PC-3 (cell line): ENCODE data around the gene RFTN2. TPM values are rescaled to one million over a fixed set of nuclear protein-coding genes. Genes with fewer than 3 reads are reported as not detected.
"Not testable (repeated sequence)": the region's sequence is repeated elsewhere in the genome, so short reads cannot be mapped to it uniquely, and the experiment has no call there.

Experiments
- ATAC-seq: fragments of 200-7000 bp; cut with Tn5 transposase; 2 replicates; pipeline ENCODE4 v1.9.1; 2020; ENCODE audit warnings: mild to moderate bottlenecking, moderate library complexity
- BruUV-seq: library from RNA; stranded (reverse); fragments of 400-500 nt; replicated peaks from 2 replicates; lab custom pipeline; 2021; lab: Mats Ljungman, UMichigan
- CTCF ChIA-PET: fragments of 300-600 bp; sonication (Branson Sonifier 250); formaldehyde crosslinking; loops from one replicate; lab custom pipeline; 2022; ENCODE audit warnings: antibody characterized with exemption; lab: Charles Lee
- POLR2A ChIA-PET: fragments of 300-600 bp; sonication (Branson Sonifier 250); formaldehyde crosslinking; loops from one replicate; lab custom pipeline; 2022; ENCODE audit warnings: antibody characterized with exemption; ENCODE audit not compliant: unreplicated experiment; lab: Charles Lee
- DNase-seq: peaks from one replicate; pipeline ENCODE4 v3.0.0-alpha.2; 2015
- H2AFZ ChIP-seq: fragments of 300-600 bp; sonication (generic); 2 replicates; pipeline ENCODE4 v1.6.0; 2016; ENCODE audit warnings: antibody characterized with exemption, low read length
- H3F3A ChIP-seq: fragments of 300-600 bp; sonication (generic); one replicate; pipeline ENCODE4 v1.6.0; 2017; ENCODE audit warnings: antibody characterized with exemption, low read length, control low read depth, mild to moderate bottlenecking; ENCODE audit not compliant: unreplicated experiment
- H3K27ac ChIP-seq: fragments of 300-600 bp; sonication (generic); 2 replicates; pipeline ENCODE4 v1.5.1; 2016; ENCODE audit warnings: mild to moderate bottlenecking, low read length
- H3K27me3 ChIP-seq: fragments of 300-600 bp; sonication (generic); 2 replicates; pipeline ENCODE4 v1.6.1; 2016; ENCODE audit warnings: low read length, mixed read lengths
- H3K36me3 ChIP-seq: fragments of 300-600 bp; sonication (generic); 2 replicates; pipeline ENCODE4 v1.6.1; 2016; ENCODE audit warnings: low read depth, mixed run types, low read length, mixed read lengths
- H3K4me1 ChIP-seq: fragments of 300-600 bp; sonication (generic); 2 replicates; pipeline ENCODE4 v1.5.1; 2016; ENCODE audit warnings: low read length; ENCODE audit not compliant: insufficient read depth
- H3K4me2 ChIP-seq: fragments of 300-600 bp; sonication (generic); 2 replicates; pipeline ENCODE4 v1.6.0; 2016; ENCODE audit warnings: low read length
- H3K4me3 ChIP-seq: fragments of 300-600 bp; sonication (generic); 2 replicates; pipeline ENCODE4 v1.5.1; 2016; ENCODE audit warnings: mild to moderate bottlenecking, low read length, mixed read lengths
- H3K79me2 ChIP-seq: fragments of 300-600 bp; sonication (generic); 2 replicates; pipeline ENCODE4 v1.6.1; 2017; ENCODE audit warnings: low read length, mixed read lengths
- H3K9ac ChIP-seq: fragments of 300-600 bp; sonication (generic); 2 replicates; pipeline ENCODE4 v1.6.0; 2016; ENCODE audit warnings: mild to moderate bottlenecking, low read length
- H3K9me2 ChIP-seq: fragments of 300-600 bp; sonication (generic); replicated peaks from 2 replicates; pipeline ENCODE4 v1.6.1; 2016; ENCODE audit warnings: mixed run types, low read length, mixed read lengths
- H3K9me3 ChIP-seq: fragments of 300-600 bp; sonication (generic); 2 replicates; pipeline ENCODE4 v1.6.1; 2016; ENCODE audit warnings: low read length, mixed read lengths
- H4K20me1 ChIP-seq: fragments of 300-600 bp; sonication (generic); 2 replicates; pipeline ENCODE4 v1.6.1; 2016; ENCODE audit warnings: low read length, mixed read lengths
- EZH2 ChIP-seq: fragments of 300-600 bp; sonication (generic); IDR thresholded peaks from one replicate; pipeline ENCODE4 v1.6.1; 2017; ENCODE audit warnings: antibody characterized with exemption, mild to moderate bottlenecking, low read length; ENCODE audit not compliant: unreplicated experiment
- EZH2phosphoT487 ChIP-seq: fragments of 300-600 bp; sonication (generic); IDR thresholded peaks from 2 replicates; pipeline ENCODE4 v1.6.1; 2018; ENCODE audit warnings: mild to moderate bottlenecking, antibody characterized with exemption, low read length, borderline replicate concordance
- intact Hi-C: fragments of 100-400 bp; cut with micrococcal nuclease; formaldehyde crosslinking; loops from 2 replicates; pipeline ENCODE4 v1.9.0; 2023
- total RNA-seq: library from RNA; depleted of rRNA; stranded (reverse); fragments of >200 nt; gene quantifications from 2 replicates; pipeline ENCODE4 v1.2.3, GENCODE V29; 2014
- TF ChIP-seq, protein P1 (sequence below): fragments of 300-600 bp; sonication (generic); conservative IDR thresholded peaks from 2 replicates; pipeline ENCODE4 v1.5.1; 2017; ENCODE audit warnings: antibody characterized with exemption, low read depth, mild to moderate bottlenecking, low read length

Gene RFTN2
- total RNA-seq, 1 experiment from 2014 or later = 0.07 TPM

DNA sequence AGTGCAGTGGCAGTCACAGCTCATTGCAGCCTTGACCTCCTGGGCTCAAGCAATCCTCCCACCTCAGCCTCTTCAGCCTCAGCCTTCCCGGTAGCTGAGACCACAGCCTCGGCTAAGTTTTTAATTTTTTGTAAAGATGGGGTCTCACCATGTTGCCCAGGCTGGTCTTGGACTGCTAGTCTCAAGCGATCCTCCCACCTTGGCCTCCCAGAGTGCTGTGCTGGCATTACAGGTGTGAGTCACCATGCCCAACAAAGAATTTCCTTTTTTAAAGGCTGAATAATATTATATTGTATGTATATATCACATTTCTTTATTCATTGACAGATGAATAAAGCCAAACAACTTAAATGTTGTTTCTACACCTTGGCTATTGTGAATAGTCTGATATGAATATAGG, 117.0 kb downstream of the RFTN2 start:
- Histone ChIP-seq H3K36me3 (peaks cover 7% of the 10 kb centered on the region; the same call in 1 of the 2 replicates), H3K4me3 (no peak overlapping the region), H3K4me2 (no peak overlapping the region), H3K27ac (no peak overlapping the region), H4K20me1 (no peaks in the 10 kb centered on the region), H3F3A (no peaks in the 10 kb centered on the region), H2AFZ (no peak overlapping the region), H3K9me2 (no peaks in the 10 kb centered on the region), H3K27me3 (no peaks in the 10 kb centered on the region), H3K9me3 (no peaks in the 10 kb centered on the region), H3K9ac (no peak overlapping the region), H3K79me2 (no peaks in the 10 kb centered on the region), H3K4me1 (no peaks in the 10 kb centered on the region; the same call in 1 of the 2 replicates)
- ATAC-seq (peak; percentile 78), DNase-seq (peak; percentile 42)
- no TSS peak for BruUV-seq
- ChIA-PET CTCF (no interaction called here), POLR2A (no interaction called here)
- TF ChIP-seq EZH2phosphoT487 = no peak
- TF ChIP-seq, protein P1, sequence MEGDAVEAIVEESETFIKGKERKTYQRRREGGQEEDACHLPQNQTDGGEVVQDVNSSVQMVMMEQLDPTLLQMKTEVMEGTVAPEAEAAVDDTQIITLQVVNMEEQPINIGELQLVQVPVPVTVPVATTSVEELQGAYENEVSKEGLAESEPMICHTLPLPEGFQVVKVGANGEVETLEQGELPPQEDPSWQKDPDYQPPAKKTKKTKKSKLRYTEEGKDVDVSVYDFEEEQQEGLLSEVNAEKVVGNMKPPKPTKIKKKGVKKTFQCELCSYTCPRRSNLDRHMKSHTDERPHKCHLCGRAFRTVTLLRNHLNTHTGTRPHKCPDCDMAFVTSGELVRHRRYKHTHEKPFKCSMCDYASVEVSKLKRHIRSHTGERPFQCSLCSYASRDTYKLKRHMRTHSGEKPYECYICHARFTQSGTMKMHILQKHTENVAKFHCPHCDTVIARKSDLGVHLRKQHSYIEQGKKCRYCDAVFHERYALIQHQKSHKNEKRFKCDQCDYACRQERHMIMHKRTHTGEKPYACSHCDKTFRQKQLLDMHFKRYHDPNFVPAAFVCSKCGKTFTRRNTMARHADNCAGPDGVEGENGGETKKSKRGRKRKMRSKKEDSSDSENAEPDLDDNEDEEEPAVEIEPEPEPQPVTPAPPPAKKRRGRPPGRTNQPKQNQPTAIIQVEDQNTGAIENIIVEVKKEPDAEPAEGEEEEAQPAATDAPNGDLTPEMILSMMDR = no peak
- no peak for TF ChIP-seq EZH2
- intact Hi-C loops = no loop called here

DNA sequence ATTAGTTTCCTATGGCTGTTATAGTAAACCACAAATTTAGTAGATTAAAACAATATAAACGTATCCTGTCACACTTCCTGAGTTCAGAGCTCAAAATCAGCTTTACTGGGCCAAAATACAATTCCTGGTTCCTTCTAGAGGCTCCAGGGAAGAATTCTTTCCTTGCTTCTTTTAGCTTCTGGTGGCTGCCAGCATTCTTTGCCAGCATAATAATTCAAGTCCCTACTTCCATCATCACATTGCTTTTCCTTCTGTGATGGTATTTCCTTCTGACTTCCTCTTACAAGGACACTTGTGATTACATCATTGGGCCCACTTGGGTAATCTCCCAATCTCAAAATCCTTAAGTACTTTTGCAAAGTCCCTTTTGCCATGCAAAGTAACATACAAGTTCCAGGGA, 118.9 kb downstream of the RFTN2 start:
- Histone ChIP-seq H3F3A (no peaks in the 10 kb centered on the region), H3K27me3 (no peaks in the 10 kb centered on the region), H3K9ac (no peak overlapping the region), H3K79me2 (no peaks in the 10 kb centered on the region), H3K4me2 (no peak overlapping the region), H3K4me3 (no peak overlapping the region), H3K9me2 (no peaks in the 10 kb centered on the region), H3K27ac (no peak overlapping the region), H3K9me3 (no peaks in the 10 kb centered on the region), H3K4me1 (no peaks in the 10 kb centered on the region; the same call in 1 of the 2 replicates), H3K36me3 (peaks cover 10% of the 10 kb centered on the region; the same call in 1 of the 2 replicates), H4K20me1 (no peaks in the 10 kb centered on the region), H2AFZ (no peak overlapping the region)
- no peak for ATAC-seq
- ChIA-PET POLR2A (no interaction called here), CTCF (no interaction called here)
- BruUV-seq = TSS peak; percentile 5
- no peak for DNase-seq
- TF ChIP-seq EZH2phosphoT487 = no peak
- intact Hi-C loops = no loop called here

DNA sequence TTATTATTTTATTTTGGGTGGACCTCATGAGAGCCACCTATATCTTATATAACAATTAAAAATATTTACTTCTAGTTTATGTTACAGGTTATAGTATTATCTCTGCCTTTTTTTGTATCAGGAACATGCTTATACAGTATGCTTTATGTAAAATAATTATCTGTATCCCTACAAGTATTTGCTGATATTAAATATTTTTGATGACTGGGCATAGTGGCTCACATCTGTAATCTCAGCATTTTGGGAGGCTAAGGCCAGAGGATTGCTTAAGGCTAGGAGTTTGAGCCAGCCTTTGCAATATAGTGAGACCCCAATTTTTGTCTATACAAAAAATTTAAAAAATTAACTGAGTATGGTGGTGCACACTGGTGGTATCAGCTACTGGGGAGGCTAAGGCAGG, 119.9 kb downstream of the RFTN2 start:
- ATAC-seq = no peak

DNA sequence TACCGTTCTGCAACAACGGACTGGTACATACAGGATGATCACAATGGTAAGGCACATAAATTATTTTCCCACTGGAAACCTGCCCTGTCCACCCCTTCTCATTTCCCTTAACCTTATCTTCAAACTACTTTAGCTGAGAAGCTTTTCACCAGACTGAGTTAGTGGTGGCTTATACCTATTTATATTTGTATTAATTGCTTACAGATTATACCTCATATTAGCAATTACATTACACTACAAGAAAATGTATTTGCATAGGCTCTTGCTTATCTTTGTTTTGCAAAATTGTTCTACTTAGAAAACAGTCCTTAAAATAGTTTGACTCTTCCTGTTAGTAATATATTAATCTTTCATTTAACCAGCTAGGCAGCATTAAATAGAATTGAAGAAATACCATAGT, 124.1 kb downstream of the RFTN2 start:
- H3K9me2 ChIP-seq, H3K4me3 ChIP-seq, H2AFZ ChIP-seq, H3K4me2 ChIP-seq, H3K4me1 ChIP-seq, DNase-seq, CTCF ChIA-PET, intact Hi-C loops, H3K27me3 ChIP-seq, H3K9ac ChIP-seq, BruUV-seq, H3K27ac ChIP-seq, H3K9me3 ChIP-seq, H4K20me1 ChIP-seq, ATAC-seq, POLR2A ChIA-PET, H3K79me2 ChIP-seq, H3F3A ChIP-seq: not testable (repeated sequence)
- H3K36me3 ChIP-seq = peaks cover 28% of the 10 kb centered on the region

More for the DNA sequence above, 119.9 kb downstream of the RFTN2 start:
- Histone ChIP-seq H3K9ac (no peak overlapping the region), H3K36me3 (peaks cover 15% of the 10 kb centered on the region; the same call in 1 of the 2 replicates), H3K4me1 (no peaks in the 10 kb centered on the region; the same call in 1 of the 2 replicates), H3F3A (no peaks in the 10 kb centered on the region), H3K9me3 (no peaks in the 10 kb centered on the region), H3K9me2 (no peaks in the 10 kb centered on the region), H3K27me3 (no peaks in the 10 kb centered on the region), H3K79me2 (no peaks in the 10 kb centered on the region), H3K4me2 (no peak overlapping the region), H4K20me1 (no peaks in the 10 kb centered on the region), H2AFZ (no peak overlapping the region), H3K27ac (no peak overlapping the region), H3K4me3 (no peak overlapping the region)
- TF ChIP-seq EZH2 = no peak
- TF ChIP-seq, protein P1 = no peak
- TF ChIP-seq EZH2phosphoT487 = no peak
- intact Hi-C loops = no loop called here
- BruUV-seq = no TSS peak
- ChIA-PET POLR2A (no interaction called here), CTCF (no interaction called here)
- no peak for DNase-seq
